GM13977 (cell line): ENCODE measurements around the gene AMIGO1.
A peak's percentile ranks its signal among the peaks of the same experiment; 100 is the strongest.

Source experiments
- DNase-seq: peaks from one replicate; pipeline ENCODE4 v3.0.0; 2012; ENCODE audit warnings: low spot score
- in situ Hi-C: fragments of 300-500 bp; cut with MboI; formaldehyde crosslinking; loops from one replicate; pipeline ENCODE4 v1.12.0; 2022; ENCODE audit warnings: low sequenced_read_pairs, low pct_unique_long_range_greater_than_20kb, mixed read lengths, inconsistent platforms; ENCODE audit not compliant: unreplicated experiment
- TF ChIP-seq, protein P1 (sequence below): IDR thresholded peaks from 2 replicates; pipeline ENCODE4 v1.5.1; 2012; ENCODE audit warnings: mild to moderate bottlenecking, control low read depth; ENCODE audit not compliant: insufficient read depth; ENCODE audit errors: extremely low read depth, missing control alignments

AMIGO1 gene

DNA sequence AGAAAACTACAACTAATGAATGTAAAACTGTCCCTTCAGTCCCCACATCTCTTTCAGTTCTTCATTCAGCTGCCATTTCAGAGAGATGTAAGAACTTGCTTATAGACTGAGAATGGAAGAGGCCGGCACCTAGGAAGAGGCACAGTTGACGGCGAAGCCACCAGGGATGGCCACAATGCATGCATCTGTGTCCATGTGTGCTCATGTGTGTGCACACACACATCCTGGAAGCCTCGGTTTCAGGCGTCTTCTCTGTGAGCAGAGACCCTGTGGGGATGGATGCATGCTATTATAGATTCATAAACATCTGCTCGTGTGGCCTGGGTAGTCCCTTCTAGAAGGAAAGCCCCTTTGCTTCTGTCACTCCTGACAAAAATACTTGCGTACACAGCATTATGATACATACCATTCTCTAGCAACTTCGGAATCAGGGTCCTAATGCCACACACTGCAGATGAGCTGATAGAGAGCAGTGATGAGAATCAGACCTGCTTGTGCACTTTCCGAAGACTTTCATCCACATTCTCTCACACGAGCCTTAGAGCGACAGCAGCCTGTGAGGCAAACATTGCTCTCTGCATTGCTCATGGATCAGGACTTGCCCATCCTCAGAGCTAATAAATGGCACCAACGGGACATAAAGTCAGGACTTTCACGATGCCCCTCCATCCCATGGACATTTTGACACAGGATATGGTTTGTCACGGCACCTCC, 17.7 kb upstream of the AMIGO1 start:
- in situ Hi-C loops, result loop anchor here (25.0 kb wide), 1 partner anchor 460 kb away; the partner anchor contains the start of gene AHCYL1
- peak; percentile 75 for DNase-seq
- TF ChIP-seq, protein P1, sequence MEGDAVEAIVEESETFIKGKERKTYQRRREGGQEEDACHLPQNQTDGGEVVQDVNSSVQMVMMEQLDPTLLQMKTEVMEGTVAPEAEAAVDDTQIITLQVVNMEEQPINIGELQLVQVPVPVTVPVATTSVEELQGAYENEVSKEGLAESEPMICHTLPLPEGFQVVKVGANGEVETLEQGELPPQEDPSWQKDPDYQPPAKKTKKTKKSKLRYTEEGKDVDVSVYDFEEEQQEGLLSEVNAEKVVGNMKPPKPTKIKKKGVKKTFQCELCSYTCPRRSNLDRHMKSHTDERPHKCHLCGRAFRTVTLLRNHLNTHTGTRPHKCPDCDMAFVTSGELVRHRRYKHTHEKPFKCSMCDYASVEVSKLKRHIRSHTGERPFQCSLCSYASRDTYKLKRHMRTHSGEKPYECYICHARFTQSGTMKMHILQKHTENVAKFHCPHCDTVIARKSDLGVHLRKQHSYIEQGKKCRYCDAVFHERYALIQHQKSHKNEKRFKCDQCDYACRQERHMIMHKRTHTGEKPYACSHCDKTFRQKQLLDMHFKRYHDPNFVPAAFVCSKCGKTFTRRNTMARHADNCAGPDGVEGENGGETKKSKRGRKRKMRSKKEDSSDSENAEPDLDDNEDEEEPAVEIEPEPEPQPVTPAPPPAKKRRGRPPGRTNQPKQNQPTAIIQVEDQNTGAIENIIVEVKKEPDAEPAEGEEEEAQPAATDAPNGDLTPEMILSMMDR, result no peak

DNA sequence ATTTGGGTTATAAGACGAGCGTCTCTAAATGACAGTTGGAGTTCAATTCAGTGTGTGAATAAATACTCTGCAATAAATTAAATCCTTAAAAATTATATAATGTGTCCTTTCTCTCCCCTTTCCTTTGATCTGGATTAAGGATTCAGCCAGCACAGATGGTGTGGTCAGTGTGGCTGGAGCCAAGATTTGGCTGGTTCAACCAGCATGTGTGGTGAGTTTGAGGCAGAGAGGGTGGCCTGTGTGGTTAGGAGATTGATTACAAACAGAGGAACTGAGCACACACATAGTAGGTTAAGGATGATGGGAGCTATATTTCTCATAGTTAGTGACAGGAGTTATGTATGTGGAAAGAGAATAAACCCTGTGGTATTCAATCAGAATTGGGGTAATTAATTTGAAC, 14.2 kb upstream of the AMIGO1 start:
- TF ChIP-seq, protein P1, result no peak
- in situ Hi-C loops, result no loop called here
- no peak for DNase-seq

DNA sequence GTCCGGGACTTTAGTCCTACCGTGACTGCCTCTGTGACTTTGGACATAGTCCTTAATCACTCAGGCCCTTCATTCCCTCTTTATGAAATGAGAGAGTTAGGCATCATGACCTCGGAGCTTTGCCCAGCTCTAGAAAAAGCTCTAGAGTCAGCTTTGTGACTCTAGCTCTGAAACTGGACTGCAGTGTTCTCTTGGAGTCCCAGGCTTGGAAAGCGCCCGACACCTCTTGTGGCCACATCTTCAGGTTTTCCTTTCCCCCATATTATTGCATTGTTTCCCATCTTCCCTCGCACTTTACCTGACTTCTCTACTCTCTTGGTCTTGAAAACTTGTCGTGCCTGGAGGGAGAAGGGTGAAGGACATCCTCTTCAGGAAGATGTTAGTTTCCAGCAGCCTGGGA, 12.5 kb upstream of the AMIGO1 start:
- in situ Hi-C loops, result no loop called here
- TF ChIP-seq, protein P1, result no peak
- DNase-seq, result no peak

DNA sequence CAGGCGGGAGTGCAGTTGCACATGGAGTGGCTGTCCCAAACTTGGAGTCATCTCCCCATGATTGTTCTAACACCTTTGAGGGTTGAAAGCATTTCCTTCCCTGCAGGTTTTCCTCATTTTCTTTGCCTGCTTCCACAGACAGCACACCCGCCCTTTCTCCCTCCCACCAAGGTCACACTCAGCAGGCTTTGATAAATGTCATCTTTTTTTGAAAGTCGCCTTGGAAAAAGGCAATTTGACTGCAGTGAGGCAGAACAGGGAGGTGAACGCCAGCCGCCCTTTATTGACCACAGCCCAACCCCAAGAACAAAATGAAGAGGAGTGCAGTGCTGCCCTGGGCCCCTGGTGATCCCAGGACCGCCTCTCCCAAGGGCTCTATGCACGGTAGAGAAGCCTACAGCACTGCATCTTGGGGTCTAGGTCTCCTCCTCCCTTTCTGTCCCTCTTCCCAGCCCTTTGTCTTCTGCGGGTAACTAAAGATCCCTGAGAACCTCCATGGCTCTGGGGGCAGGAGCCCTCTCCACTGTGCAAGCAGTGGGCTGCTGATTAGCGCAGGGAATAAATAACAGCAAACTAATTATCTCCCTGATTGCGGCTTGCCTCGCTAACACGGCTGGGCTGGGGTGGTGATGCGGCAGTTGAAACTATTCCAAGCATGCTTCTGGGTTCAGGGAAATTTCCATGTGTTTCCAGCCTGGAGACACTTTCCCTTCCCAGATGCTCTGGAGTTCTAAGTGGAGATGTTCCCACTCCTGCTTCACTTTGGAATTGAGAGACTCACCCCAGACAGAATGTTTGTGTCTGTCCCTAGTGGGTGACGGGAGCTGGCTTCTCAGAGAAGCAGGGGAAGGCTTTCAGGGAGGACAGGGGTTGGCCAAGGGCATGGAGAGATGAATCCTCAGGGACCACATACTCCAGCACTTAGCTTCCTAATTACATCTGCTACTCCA, 11.8 kb upstream of the AMIGO1 start:
- in situ Hi-C loops, result no loop called here
- TF ChIP-seq, protein P1, result no peak
- DNase-seq, result no peak

DNA sequence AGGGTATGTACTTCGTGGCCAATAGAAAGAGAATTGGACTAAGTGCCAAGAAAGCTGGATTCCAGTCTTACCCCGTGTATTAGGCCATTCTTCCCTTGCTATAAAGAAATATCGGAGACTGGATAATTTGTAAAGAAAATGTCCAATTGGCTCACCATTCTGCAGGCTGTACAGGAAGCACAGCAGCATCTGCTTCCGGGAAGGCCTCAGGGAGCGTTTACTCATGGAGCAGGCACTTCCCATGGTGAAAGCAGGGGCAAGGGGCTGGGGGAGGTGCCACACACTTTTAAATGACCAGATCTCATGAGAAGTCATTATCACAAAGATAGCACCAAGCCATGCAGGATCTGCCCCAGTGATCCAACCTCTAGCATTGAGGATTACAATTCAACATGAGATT, 7.8 kb upstream of the AMIGO1 start:
- in situ Hi-C loops, result no loop called here
- no peak for DNase-seq
- TF ChIP-seq, protein P1, result no peak

DNA sequence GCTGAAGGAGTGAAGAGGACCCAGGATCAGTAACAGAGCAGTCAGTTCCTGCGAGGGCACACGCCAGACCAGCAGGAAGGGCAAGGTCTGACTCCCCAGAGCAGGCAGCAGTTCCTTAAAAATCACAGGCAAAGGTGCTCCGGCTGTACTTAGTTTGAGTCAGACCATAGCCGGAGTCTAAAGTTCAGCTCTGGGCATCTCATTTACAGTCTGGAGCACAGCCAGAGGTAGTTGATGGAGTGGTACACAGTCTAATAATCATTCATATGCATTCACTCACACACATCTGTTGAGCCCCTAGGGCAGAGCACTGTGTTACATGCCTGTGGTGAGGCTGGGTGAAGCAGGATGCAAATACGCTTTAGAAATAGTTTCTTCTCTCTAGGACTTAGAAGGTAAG, 7.3 kb upstream of the AMIGO1 start:
- DNase-seq, result no peak
- TF ChIP-seq, protein P1, result no peak
- in situ Hi-C loops, result no loop called here
